ENCODE measurements around the gene AIG1.

DNA sequence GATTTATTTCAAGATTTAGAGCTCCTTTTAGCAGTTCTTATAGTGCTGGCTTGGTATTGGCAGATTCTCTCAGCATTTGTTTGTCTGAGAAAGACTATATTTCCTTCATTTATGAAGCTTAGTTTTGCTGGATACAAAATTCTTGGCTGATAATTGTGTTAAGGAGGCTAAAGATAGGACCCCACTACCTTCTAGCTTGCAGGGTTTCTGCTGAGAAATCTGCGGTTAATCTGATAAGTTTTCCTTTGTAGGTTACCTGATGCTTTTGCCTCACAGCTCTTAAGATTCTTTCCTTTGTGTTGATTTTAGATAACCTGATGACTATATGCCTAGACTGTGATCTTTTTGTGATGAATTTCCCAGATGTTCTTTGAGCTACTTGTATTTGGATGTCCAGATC, 114.3 kb downstream of the AIG1 start:
- TF ChIP-seq, protein P1, sequence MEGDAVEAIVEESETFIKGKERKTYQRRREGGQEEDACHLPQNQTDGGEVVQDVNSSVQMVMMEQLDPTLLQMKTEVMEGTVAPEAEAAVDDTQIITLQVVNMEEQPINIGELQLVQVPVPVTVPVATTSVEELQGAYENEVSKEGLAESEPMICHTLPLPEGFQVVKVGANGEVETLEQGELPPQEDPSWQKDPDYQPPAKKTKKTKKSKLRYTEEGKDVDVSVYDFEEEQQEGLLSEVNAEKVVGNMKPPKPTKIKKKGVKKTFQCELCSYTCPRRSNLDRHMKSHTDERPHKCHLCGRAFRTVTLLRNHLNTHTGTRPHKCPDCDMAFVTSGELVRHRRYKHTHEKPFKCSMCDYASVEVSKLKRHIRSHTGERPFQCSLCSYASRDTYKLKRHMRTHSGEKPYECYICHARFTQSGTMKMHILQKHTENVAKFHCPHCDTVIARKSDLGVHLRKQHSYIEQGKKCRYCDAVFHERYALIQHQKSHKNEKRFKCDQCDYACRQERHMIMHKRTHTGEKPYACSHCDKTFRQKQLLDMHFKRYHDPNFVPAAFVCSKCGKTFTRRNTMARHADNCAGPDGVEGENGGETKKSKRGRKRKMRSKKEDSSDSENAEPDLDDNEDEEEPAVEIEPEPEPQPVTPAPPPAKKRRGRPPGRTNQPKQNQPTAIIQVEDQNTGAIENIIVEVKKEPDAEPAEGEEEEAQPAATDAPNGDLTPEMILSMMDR (IDR thresholded peaks at IDR 0.05) = no peak
- no peak for TF ChIP-seq GATA2 (CRISPR knock-in tag; IDR thresholded peaks at IDR 0.05)
